Measurements from ENCODE around the gene FAM124A.

Gene FAM124A

GRCh38 chr13:51180853-51181511, 41.2 kb upstream of the FAM124A start:
- Histone ChIP-seq H2AFZ (ENCODE audit: low read depth, low read length) (no peak overlapping the region), H3K27me3 (ENCODE audit: insufficient read depth, low read length, poor library complexity) (peaks cover 36% of the 10 kb centered on the region), H3K9ac (ENCODE audit: low read depth, low read length) (no peak overlapping the region), H3K9me3 (ENCODE audit: insufficient read depth, low read length, severe bottlenecking) (no peaks in the 10 kb centered on the region), H3K27ac (ENCODE audit: low read length) (no peak overlapping the region), H3K79me2 (ENCODE audit: insufficient read depth, low read length) (no peaks in the 10 kb centered on the region), H3K4me1 (ENCODE audit: insufficient read depth, low read length) (no peaks in the 10 kb centered on the region), H3K36me3 (ENCODE audit: insufficient read depth, low read length) (no peaks in the 10 kb centered on the region), H4K20me1 (ENCODE audit: insufficient read depth, low read length) (no peaks in the 10 kb centered on the region), H3K4me2 (ENCODE audit: insufficient read depth, low read length) (no peak overlapping the region), H3K4me3 (ENCODE audit: low read depth in 1 of 2, low read length in 2 of 2) (no peak overlapping the region)
- TF ChIP-seq EZH2 (IDR thresholded peaks at IDR 0.05; ENCODE audit: borderline replicate concordance, low read depth, low read length, severe bottlenecking) (no peak), CTCF (IDR thresholded peaks at IDR 0.05; ENCODE audit: borderline replicate concordance, extremely low read depth, low read length, poor library complexity, severe bottlenecking) (no peak)
- ATAC-seq (ENCODE audit: insufficient read depth, low read depth) (no peak), DNase-seq (no peak)

- H4K20me1 ChIP-seq (ENCODE audit: insufficient read depth, low read length), result no peaks in the 10 kb centered on the region
- DNase-seq (no peak), ATAC-seq (ENCODE audit: insufficient read depth, low read depth) (no peak)
- H3K36me3 ChIP-seq (ENCODE audit: insufficient read depth, low read length), result no peaks in the 10 kb centered on the region
- no peak overlapping the region for H3K27ac ChIP-seq (ENCODE audit: low read length)
- H3K4me1 ChIP-seq (ENCODE audit: insufficient read depth, low read length), result no peaks in the 10 kb centered on the region
- H3K4me3 ChIP-seq (ENCODE audit: low read depth in 1 of 2, low read length in 2 of 2), result no peak overlapping the region
- no peak overlapping the region for H3K4me2 ChIP-seq (ENCODE audit: insufficient read depth, low read length)
- H3K9me3 ChIP-seq (ENCODE audit: insufficient read depth, low read length, severe bottlenecking), result no peaks in the 10 kb centered on the region
- no peak overlapping the region for H2AFZ ChIP-seq (ENCODE audit: low read depth, low read length)
- H3K79me2 ChIP-seq (ENCODE audit: insufficient read depth, low read length), result no peaks in the 10 kb centered on the region
- H3K9ac ChIP-seq (ENCODE audit: low read depth, low read length), result no peak overlapping the region
- TF ChIP-seq CTCF (IDR thresholded peaks at IDR 0.05; ENCODE audit: borderline replicate concordance, extremely low read depth, low read length, poor library complexity, severe bottlenecking) (no peak), EZH2 (IDR thresholded peaks at IDR 0.05; ENCODE audit: borderline replicate concordance, low read depth, low read length, severe bottlenecking) (no peak)
- peaks cover 36% of the 10 kb centered on the region for H3K27me3 ChIP-seq (ENCODE audit: insufficient read depth, low read length, poor library complexity)
Measured at GRCh38 chr13:51181786-51182383, 40.3 kb upstream of the FAM124A start.

- H3K27me3 ChIP-seq (ENCODE audit: insufficient read depth, low read length, poor library complexity), result peaks cover 7% of the 10 kb centered on the region
- TF ChIP-seq CTCF (IDR thresholded peaks at IDR 0.05; ENCODE audit: borderline replicate concordance, extremely low read depth, low read length, poor library complexity, severe bottlenecking), result no peak
- no peak for TF ChIP-seq EZH2 (IDR thresholded peaks at IDR 0.05; ENCODE audit: borderline replicate concordance, low read depth, low read length, severe bottlenecking)
- no peak overlapping the region for H3K27ac ChIP-seq (ENCODE audit: low read length)
- ATAC-seq (ENCODE audit: insufficient read depth, low read depth) (no peak), DNase-seq (no peak)
- H4K20me1 ChIP-seq (ENCODE audit: insufficient read depth, low read length), result no peaks in the 10 kb centered on the region
- H3K79me2 ChIP-seq (ENCODE audit: insufficient read depth, low read length), result no peaks in the 10 kb centered on the region
- no peak overlapping the region for H2AFZ ChIP-seq (ENCODE audit: low read depth, low read length)
- H3K4me3 ChIP-seq (ENCODE audit: low read depth in 1 of 2, low read length in 2 of 2), result no peak overlapping the region
- no peak overlapping the region for H3K9ac ChIP-seq (ENCODE audit: low read depth, low read length)
- H3K4me2 ChIP-seq (ENCODE audit: insufficient read depth, low read length), result no peak overlapping the region
- no peaks in the 10 kb centered on the region for H3K36me3 ChIP-seq (ENCODE audit: insufficient read depth, low read length)
- no peaks in the 10 kb centered on the region for H3K9me3 ChIP-seq (ENCODE audit: insufficient read depth, low read length, severe bottlenecking)
- no peaks in the 10 kb centered on the region for H3K4me1 ChIP-seq (ENCODE audit: insufficient read depth, low read length)
Measured at GRCh38 chr13:51191743-51192142, 30.5 kb upstream of the FAM124A start.
